RWPE1 (cell line): ENCODE data around the gene ISG20.

Source experiments
- CTCF ChIA-PET: fragments of 350-600 bp; sonication (Branson Sonifier 250); formaldehyde crosslinking; extraction: SDS; loops from one replicate; lab custom pipeline; 2021; lab: Yijun Ruan, JAX
- POLR2A ChIA-PET: fragments of 400-600 bp; formaldehyde crosslinking; extraction: SDS; loops from one replicate; lab custom pipeline; 2020; ENCODE audit warnings: antibody characterized with exemption; ENCODE audit not compliant: low non-redundant PET; lab: Yijun Ruan, JAX
- DNase-seq: peaks from one replicate; pipeline ENCODE4 v3.0.0; 2012; ENCODE audit warnings: low spot score
- H3K27ac ChIP-seq: fragments of 450-650 bp; 2 replicates; pipeline ENCODE4 v1.5.1; 2017
- TF ChIP-seq, protein P1 (sequence below): fragments of 450-650 bp; conservative IDR thresholded peaks from 2 replicates; pipeline ENCODE4 v1.5.1; 2017; ENCODE audit warnings: low read depth, mild to moderate bottlenecking

Gene ISG20

DNA sequence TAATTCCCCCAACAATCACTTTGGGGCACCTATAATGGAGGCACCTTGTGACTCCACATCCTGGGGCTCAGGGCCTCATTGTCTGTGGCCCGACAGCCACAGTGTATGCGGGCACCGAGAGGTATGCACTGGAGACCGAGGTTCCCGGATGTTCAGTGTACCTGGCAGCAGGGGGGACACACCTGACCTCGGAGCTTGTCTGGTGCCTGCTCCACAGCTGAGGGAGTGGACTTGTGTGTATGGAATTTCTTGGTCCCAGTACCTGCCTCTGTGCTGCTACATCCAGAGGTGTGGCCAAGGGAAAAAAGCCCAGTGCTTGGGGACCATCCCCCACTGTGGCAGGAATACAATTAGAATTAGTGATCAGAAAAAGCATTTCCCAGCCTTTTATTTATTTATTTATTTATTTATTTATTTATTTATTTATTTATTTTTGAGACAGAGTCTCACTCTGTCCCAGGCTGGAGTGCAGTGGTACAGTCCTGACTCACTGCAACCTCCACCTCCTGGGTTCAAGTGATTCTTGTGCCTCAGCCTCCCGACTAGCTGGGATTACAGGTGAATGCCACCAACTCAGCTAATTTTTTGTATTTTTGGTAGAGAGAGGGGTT lies 26.5 kb upstream of the ISG20 start:
- TF ChIP-seq, protein P1, sequence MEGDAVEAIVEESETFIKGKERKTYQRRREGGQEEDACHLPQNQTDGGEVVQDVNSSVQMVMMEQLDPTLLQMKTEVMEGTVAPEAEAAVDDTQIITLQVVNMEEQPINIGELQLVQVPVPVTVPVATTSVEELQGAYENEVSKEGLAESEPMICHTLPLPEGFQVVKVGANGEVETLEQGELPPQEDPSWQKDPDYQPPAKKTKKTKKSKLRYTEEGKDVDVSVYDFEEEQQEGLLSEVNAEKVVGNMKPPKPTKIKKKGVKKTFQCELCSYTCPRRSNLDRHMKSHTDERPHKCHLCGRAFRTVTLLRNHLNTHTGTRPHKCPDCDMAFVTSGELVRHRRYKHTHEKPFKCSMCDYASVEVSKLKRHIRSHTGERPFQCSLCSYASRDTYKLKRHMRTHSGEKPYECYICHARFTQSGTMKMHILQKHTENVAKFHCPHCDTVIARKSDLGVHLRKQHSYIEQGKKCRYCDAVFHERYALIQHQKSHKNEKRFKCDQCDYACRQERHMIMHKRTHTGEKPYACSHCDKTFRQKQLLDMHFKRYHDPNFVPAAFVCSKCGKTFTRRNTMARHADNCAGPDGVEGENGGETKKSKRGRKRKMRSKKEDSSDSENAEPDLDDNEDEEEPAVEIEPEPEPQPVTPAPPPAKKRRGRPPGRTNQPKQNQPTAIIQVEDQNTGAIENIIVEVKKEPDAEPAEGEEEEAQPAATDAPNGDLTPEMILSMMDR = no peak
- ChIA-PET POLR2A (no interaction called here), CTCF (interaction anchor here (0.6 kb wide), 1 partner anchor 45 kb away, joined by 3 read pairs; no protein-coding TSS in a partner anchor)
- no peak for DNase-seq
- no peak overlapping the region for H3K27ac ChIP-seq

DNA sequence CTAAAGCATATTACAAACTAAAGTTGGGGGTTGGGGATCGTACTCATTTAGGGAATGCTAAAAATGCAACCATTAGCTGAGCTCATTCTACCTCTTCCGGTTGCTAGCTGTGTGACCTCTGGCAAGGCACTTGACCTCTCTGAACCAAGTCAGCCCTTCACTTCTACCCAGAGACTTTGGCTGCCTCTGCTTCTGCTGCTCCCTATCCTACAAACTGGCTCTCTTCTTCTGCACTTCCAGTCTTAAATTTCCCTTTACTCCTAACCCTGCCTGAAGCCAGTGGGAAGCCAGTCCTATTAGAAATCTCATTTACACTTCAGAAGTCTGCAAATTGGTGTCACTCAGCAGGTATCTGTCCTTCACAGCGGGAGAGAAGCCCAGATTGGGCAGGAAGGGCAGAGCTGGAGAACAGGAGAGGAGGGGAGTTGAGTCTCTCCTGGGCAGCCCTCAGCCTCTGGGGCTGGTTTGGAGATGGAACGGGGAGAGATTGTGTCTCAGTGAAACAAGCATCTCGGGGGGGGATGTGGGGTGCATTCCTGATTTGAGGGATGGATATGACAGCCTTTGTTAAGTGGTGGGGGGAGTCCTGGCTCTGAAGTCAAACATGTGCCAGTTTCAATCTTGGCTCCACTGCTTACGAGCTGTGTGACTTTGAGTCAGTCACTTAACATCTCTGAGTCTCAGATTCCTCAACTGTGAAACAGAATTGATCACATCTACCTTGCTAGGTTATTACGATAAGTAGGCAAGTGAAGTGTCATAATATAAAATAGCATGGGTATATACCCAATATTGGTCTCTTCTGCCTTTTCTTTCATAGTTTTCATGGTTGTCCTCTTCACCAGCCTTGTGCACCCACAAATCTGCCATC lies 25.5 kb upstream of the ISG20 start:
- no peak for DNase-seq
- ChIA-PET POLR2A (no interaction called here), CTCF (no interaction called here)
- no peak overlapping the region for H3K27ac ChIP-seq
- TF ChIP-seq, protein P1 = no peak

DNA sequence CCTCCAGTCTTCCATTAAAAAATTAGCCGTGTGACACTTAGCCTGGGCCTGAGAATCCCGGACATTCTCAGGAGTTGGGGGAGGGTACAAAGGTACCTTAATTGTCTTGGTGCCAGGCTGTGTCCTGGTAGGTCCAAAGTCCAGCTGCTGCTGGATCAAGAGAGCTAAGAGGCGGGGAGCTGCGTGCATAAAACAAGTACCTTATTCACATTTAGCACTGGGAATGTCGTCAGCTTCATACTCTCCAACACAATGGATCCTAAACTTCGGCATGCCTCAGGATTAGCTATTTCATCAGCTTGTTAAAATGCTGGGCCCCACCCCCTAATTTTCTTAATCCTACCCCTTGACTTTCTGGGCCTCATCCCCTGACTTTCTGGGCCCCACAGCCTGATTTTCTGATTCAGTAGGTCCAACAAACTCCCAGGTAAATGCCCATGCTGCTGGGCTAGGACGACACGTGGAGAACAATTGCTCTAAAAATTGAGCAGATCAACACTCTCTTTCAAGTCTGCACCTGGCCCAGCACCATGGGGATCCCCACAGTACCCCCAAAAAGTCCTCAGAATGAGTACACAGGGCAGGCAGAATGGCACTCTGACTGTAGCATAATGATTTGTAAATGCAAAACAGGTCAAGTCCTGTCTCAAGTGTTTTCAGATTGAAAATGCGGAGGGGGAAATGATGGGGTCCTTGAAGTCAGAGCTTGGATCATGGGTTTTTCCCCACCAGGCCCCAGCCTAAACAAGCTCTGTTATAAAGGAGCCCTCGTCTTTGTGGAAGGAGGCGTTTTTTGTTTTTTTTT lies 23.3 kb upstream of the ISG20 start:
- CTCF ChIA-PET = interaction anchor here (0.7 kb wide), 1 partner anchor 341 kb away, joined by 6 read pairs; no protein-coding TSS in a partner anchor
- DNase-seq = no peak
- TF ChIP-seq, protein P1 = no peak

DNA sequence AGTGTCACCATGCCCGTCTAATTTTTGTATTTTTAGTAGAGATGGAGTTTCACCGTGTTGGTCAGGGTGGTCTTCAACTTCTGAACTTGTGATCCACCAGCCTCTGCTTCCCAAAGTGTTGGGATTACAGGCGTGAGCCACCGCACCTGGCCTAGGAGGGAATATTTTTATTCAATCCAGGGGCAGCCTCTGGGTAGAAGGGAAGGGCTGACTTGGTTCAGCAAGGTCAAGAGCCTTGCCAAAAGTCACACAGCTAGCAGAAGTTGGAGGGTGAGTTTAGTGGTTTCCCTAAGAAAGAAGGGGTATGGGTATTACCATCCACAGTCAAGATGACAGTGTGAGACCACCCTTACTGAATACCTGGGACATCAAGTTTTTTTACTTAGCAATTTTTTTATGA lies 22.6 kb upstream of the ISG20 start:
- ChIA-PET CTCF (no interaction called here), POLR2A (no interaction called here)
- H3K27ac ChIP-seq = no peak overlapping the region
- TF ChIP-seq, protein P1 = no peak
- no peak for DNase-seq

More for the DNA sequence above, 23.3 kb upstream of the ISG20 start:
- no peak overlapping the region for H3K27ac ChIP-seq
- POLR2A ChIA-PET = no interaction called here

DNA sequence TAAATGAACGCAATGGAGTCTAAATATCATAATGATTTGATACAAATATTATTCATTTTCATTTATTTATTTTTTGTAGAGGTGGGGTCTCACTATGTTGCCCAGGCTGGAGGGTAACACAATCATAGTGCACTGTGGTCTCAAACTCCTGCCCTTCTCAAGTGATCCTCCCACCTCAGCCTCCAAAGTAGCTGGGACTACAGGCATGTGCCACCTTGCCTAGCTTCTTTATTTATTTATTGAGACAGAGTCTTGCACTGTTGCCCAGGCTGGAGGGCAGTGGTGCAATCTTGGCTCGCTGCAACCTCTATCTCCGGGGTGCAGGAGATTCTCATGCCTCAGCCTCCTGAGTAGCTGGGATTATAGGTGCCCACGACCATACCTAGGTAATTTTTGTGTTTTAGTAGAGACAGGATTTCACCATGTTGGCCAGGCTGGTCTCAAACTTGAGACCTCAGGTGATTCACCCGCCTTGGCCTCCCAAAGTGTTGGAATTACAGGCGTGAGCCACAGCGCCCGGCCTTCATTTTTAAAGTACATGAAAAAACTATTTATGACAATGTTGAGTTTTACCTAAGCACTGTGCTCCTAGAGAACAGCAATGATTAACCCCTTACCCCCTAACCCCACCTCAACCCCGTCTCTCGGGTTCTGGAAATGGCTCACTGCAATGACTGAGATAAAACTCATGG lies 21.6 kb upstream of the ISG20 start:
- CTCF ChIA-PET = interaction anchor here (0.7 kb wide), 1 partner anchor 137 kb away, joined by 3 read pairs; no protein-coding TSS in a partner anchor
- no peak for DNase-seq
- TF ChIP-seq, protein P1 = no peak
- POLR2A ChIA-PET = no interaction called here
- no peak overlapping the region for H3K27ac ChIP-seq

DNA sequence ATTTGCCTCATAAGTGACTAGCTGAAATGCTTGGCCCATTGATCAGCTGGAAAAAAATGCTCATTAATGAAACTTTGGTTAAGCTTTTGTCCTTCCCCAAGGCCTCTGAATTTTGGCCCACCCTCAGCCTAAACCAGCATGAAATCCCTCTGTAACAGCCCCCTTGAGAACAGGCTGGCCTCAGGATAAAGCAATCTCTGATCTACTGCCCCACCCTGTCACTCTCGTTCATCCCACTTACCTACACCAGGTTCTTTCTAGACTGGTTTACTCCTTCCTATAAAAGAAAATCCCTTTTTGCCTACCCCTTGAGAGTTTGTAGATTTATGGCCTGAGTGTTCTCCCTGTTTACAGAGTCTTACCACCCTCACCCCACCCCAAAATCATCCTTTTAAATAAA lies 21.0 kb upstream of the ISG20 start:
- CTCF ChIA-PET = interaction anchor here (0.7 kb wide), 1 partner anchor 138 kb away, joined by 3 read pairs; no protein-coding TSS in a partner anchor
- TF ChIP-seq, protein P1 = no peak
- no peak for DNase-seq
- POLR2A ChIA-PET = no interaction called here
- H3K27ac ChIP-seq = no peak overlapping the region
